ENCODE results near the gene ARHGAP9.
"Not testable (repeated sequence)": the region's sequence is repeated elsewhere in the genome, so short reads cannot be mapped to it uniquely, and the experiment has no call there.

The ARHGAP9 gene

GRCh38 chr12:57434517-57435223 lies 45.0 kb downstream of the ARHGAP9 start, which contains the start of gene INHBC:
INHBC (plus strand) TSS chr12:57434784; CDS start chr12:57434887, 103 bp downstream.
- no peak for DNase-seq (ENCODE audit: low spot score)

- DNase-seq (ENCODE audit: low spot score), result no peak
Observed at GRCh38 chr12:57433370-57433769, 46.3 kb downstream of the ARHGAP9 start.

- no peak for DNase-seq (ENCODE audit: low spot score)
Observed at GRCh38 chr12:57431654-57432188, 47.9 kb downstream of the ARHGAP9 start.

- DNase-seq (ENCODE audit: low spot score), result peak; percentile 98
Observed at GRCh38 chr12:57430931-57431566, 48.6 kb downstream of the ARHGAP9 start, which contains the start of gene R3HDM2. R3HDM2 (minus strand) TSS chr12:57431043; CDS start chr12:57310428, 120,615 bp downstream.

- no peak for DNase-seq (ENCODE audit: low spot score)
Observed at GRCh38 chr12:57430112-57430930, 49.3 kb downstream of the ARHGAP9 start.

GRCh38 chr12:57429473-57430111 lies 50.1 kb downstream of the ARHGAP9 start:
- DNase-seq (ENCODE audit: low spot score), result no peak

- DNase-seq (ENCODE audit: low spot score), result no peak
Observed at GRCh38 chr12:57428965-57429364, 50.7 kb downstream of the ARHGAP9 start.

- not testable (repeated sequence) for DNase-seq (ENCODE audit: low spot score)
Observed at GRCh38 chr12:57426948-57427347, 52.7 kb downstream of the ARHGAP9 start.

All from germinal center (tissue), 1 donor.